Fibroblast of pulmonary artery (primary cell): ENCODE measurements around the gene ZHX3.

Source experiments
- DNase-seq: peaks from one replicate; pipeline ENCODE4 v3.0.0-alpha.2; 2010; ENCODE audit warnings: low read depth
- H3K4me3 ChIP-seq: replicated peaks from 2 replicates; pipeline ENCODE4 v1.5.1; 2011; ENCODE audit warnings: low read depth, mild to moderate bottlenecking, control low read depth, low read length, moderate library complexity
- TF ChIP-seq, protein P1 (sequence below): IDR thresholded peaks from 2 replicates; pipeline ENCODE4 v1.5.1; 2011; ENCODE audit warnings: mild to moderate bottlenecking, control low read depth, low read length, inconsistent platforms; ENCODE audit errors: missing control alignments

The ZHX3 gene

DNA sequence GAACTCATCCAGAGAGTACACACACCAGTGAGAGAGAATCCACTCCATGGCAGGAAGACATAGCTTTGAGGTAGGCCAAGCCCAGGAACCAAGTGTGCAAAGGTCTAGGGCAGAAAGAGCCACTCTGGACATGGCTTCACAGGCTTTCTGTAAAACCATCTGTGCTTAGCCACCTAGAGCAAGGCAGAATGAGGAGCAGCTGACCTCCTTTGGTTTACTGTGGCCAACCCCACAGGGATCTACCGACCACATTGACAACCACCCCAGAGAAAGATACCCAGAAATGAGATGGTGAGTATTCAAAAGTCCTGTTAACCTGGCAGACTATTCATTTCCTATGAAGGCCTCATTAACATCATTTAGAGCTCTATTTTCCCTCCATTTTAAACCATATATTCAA lies 10.5 kb downstream of the ZHX3 start:
- DNase-seq = no peak
- no peak overlapping the region for H3K4me3 ChIP-seq
- TF ChIP-seq, protein P1, sequence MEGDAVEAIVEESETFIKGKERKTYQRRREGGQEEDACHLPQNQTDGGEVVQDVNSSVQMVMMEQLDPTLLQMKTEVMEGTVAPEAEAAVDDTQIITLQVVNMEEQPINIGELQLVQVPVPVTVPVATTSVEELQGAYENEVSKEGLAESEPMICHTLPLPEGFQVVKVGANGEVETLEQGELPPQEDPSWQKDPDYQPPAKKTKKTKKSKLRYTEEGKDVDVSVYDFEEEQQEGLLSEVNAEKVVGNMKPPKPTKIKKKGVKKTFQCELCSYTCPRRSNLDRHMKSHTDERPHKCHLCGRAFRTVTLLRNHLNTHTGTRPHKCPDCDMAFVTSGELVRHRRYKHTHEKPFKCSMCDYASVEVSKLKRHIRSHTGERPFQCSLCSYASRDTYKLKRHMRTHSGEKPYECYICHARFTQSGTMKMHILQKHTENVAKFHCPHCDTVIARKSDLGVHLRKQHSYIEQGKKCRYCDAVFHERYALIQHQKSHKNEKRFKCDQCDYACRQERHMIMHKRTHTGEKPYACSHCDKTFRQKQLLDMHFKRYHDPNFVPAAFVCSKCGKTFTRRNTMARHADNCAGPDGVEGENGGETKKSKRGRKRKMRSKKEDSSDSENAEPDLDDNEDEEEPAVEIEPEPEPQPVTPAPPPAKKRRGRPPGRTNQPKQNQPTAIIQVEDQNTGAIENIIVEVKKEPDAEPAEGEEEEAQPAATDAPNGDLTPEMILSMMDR = no peak

DNA sequence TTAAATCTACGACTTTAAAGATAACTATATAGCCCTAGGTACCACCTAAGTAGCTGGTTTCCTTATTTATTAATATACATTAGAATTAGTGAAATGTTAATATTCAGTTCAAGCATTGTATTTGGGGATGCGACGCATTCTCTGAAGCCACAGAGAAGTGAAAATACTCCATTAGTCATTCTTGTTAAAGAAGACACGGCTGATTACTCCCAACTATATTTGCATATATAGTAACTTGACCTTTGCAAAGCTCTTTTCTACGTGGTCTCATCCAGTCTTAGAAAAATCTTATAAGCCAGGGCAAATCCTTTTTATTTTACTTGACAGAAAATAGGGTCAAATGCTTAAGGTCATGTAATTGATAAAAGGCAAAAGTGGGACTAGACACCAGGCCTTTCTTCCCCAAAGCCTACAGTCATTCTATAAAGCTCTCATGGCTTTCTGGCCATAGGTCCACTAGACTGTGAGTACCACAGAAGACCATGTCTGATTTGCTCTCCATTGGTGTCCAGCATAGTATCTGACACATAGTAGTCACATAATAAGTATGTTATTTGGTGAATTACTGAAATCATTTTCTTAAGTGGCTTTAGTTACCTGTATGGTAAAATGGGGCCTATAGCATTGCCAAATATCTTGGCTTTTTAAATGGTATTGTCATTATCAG lies 11.3 kb downstream of the ZHX3 start:
- TF ChIP-seq, protein P1 = no peak
- no peak for DNase-seq
- H3K4me3 ChIP-seq = no peak overlapping the region

DNA sequence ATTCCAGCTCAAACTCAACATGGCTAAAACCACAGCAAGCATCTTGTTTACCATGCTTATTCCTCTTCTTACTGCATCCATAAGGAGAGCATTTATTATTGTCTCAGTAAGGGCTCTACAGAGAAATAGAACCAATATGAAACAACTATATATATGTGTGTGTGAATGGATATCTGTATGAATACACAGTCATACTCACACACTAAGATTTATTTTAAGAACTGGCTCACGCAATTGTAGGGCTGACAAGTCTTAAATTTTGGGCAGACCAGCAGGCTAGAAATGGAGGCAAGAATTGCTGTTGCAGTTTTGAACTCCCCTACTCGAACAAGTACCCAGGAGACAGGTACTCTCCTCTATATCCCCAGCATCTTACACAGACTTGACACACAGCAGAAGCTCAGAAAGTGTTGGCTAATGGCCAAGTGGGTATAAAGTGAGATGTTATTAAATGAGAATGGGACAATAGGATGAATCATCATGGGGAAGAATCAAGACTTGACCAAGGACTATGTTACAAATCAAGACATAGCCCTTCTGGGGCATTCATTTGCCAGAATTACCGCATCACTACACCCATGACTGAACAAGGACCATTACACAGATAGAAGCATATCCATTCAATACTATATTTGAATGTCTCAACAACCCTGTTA lies 13.0 kb downstream of the ZHX3 start:
- DNase-seq = peak; percentile 45
- no peak overlapping the region for H3K4me3 ChIP-seq
- TF ChIP-seq, protein P1 = no peak

DNA sequence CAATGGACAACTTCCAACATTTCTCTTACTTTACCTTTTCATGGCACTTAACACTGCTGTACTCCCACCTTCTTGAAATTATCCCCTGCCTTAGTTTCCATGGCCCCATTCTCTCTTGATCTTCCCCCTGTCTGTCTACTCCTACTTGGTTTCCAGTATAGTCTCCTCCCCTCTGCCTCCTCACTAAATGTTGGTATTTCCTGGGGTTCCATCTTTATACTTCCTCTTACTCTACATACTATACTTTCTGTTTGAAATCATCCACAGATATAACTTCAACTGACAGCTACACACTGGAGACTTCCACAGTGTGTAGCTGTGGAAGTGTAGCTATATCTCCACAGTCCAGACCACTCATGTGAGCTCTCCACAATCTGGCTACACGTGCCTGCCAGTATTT lies 13.5 kb downstream of the ZHX3 start:
- H3K4me3 ChIP-seq = no peak overlapping the region
- DNase-seq = no peak
- TF ChIP-seq, protein P1 = no peak

DNA sequence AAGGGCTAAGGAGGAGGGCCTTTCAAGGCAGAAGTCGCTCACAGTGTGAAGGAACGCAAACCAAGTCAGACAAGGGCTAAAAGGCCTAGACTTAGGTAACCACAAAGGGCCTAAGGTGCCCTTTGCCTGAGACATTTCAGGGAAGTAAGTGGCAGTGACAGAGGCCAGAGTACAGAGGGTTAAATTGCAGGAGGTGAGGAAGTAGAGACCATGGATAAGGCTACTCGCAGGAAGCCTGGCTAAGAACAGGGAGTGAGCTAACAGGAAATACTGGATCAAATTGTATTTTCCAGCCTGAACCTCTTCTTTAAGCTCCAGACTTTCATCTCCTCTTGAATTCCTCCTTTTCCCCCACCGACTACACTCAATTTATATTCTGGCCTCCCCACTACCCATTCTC lies 16.6 kb downstream of the ZHX3 start:
- no peak for DNase-seq
- TF ChIP-seq, protein P1 = no peak
- no peak overlapping the region for H3K4me3 ChIP-seq

DNA sequence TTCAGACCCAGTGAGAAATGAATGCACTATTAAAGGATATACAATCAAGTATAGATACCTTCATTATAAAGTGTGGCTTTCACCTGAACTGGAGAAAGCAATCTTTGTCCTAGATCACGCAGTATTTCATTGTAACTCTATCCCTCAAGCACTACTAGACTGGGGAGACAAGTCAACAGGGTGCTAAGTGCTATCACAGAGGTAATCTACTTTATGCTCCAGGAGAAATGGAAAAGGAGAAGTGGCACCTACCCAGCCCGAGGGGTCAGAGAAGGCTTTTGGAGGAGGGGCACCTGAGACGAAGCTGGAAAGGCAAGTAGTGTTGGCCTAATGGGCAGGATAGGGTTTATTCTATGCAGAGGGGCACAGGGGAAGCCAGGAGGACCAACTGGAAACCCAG lies 17.1 kb downstream of the ZHX3 start:
- no peak overlapping the region for H3K4me3 ChIP-seq
- DNase-seq = no peak
- TF ChIP-seq, protein P1 = no peak

DNA sequence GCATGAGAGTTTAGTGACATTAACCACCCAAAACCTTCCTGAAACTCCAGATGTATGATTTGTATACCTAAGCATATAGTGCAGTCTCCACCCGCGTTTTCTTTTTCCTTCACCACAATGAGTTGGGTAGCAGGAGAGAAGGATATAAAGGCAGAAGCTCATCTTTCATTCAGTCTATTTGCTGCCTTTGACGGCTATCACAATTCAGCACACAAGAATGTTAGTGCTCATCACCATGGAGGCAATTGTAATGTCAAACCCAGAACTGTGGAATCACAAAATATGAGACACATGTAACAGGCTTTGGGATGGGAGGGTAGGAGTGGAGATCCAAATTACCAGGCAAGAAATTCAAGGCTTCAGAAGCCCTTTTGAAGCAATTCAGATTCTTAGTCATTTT lies 17.6 kb downstream of the ZHX3 start:
- TF ChIP-seq, protein P1 = no peak
- H3K4me3 ChIP-seq = no peak overlapping the region
- no peak for DNase-seq
